HEK293 (cell line): Measurements from ENCODE around the gene SYCP3.

ENCODE experiments used
- EGR2 ChIP-seq: fragments of 450-650 bp; formaldehyde crosslinking; IDR thresholded peaks from 2 replicates; pipeline ENCODE4 v1.5.1; 2016; ENCODE audit warnings: low read depth, missing biosample characterization, missing genetic modification characterization
- GLI2 ChIP-seq: fragments of 450-650 bp; formaldehyde crosslinking; IDR thresholded peaks from 2 replicates; pipeline ENCODE4; 2017; ENCODE audit warnings: missing biosample characterization, missing genetic modification characterization, low read depth, borderline replicate concordance
- GLI4 ChIP-seq: fragments of 450-650 bp; formaldehyde crosslinking; IDR thresholded peaks from 2 replicates; pipeline ENCODE4 v1.5.1; 2016; ENCODE audit warnings: missing biosample characterization, missing genetic modification characterization
- KLF7 ChIP-seq: fragments of 450-650 bp; formaldehyde crosslinking; IDR thresholded peaks from 2 replicates; pipeline ENCODE4 v1.5.1; 2016; ENCODE audit warnings: missing biosample characterization, missing genetic modification characterization, borderline replicate concordance
- RBAK ChIP-seq: fragments of 450-650 bp; formaldehyde crosslinking; IDR thresholded peaks from 2 replicates; pipeline ENCODE4 v1.5.1; 2016; ENCODE audit warnings: missing biosample characterization, missing genetic modification characterization
- REPIN1 ChIP-seq: fragments of 450-650 bp; formaldehyde crosslinking; IDR thresholded peaks from 2 replicates; pipeline ENCODE4 v1.5.1; 2017; ENCODE audit warnings: missing biosample characterization, missing genetic modification characterization, low read depth
- ZBTB1 ChIP-seq: fragments of 450-650 bp; formaldehyde crosslinking; IDR thresholded peaks from 2 replicates; pipeline ENCODE4 v1.5.1; 2016; ENCODE audit warnings: missing biosample characterization, missing genetic modification characterization
- ZBTB11 ChIP-seq: fragments of 450-650 bp; formaldehyde crosslinking; conservative IDR thresholded peaks from 2 replicates; pipeline ENCODE4 v1.5.1; 2016; ENCODE audit warnings: low read depth, missing biosample characterization, missing genetic modification characterization
- ZFP41 ChIP-seq: fragments of 450-650 bp; formaldehyde crosslinking; IDR thresholded peaks from 2 replicates; pipeline ENCODE4 v1.5.1; 2016; ENCODE audit warnings: missing biosample characterization, missing genetic modification characterization, borderline replicate concordance
- ZNF138 ChIP-seq: fragments of 450-650 bp; formaldehyde crosslinking; IDR thresholded peaks from 2 replicates; pipeline ENCODE4 v1.5.1; 2016; ENCODE audit warnings: missing biosample characterization, missing genetic modification characterization, borderline replicate concordance
- ZNF169 ChIP-seq: fragments of 450-650 bp; formaldehyde crosslinking; IDR thresholded peaks from 2 replicates; pipeline ENCODE4 v1.5.1; 2016; ENCODE audit warnings: missing biosample characterization, missing genetic modification characterization
- ZNF174 ChIP-seq: fragments of 450-650 bp; formaldehyde crosslinking; IDR thresholded peaks from 2 replicates; pipeline ENCODE4 v1.5.0; 2017; ENCODE audit warnings: missing biosample characterization, mild to moderate bottlenecking, missing genetic modification characterization
- ZNF184 ChIP-seq: fragments of 450-650 bp; IDR thresholded peaks from 2 replicates; pipeline ENCODE4 v1.5.1; 2018; ENCODE audit warnings: missing biosample characterization, mild to moderate bottlenecking, missing genetic modification characterization
- ZNF221 ChIP-seq: fragments of 450-650 bp; formaldehyde crosslinking; IDR thresholded peaks from 2 replicates; pipeline ENCODE4 v1.5.1; 2017; ENCODE audit warnings: missing biosample characterization, missing genetic modification characterization, borderline replicate concordance
- ZNF239 ChIP-seq: fragments of 450-650 bp; formaldehyde crosslinking; IDR thresholded peaks from 2 replicates; pipeline ENCODE4 v1.5.1; 2016; ENCODE audit warnings: missing biosample characterization, missing genetic modification characterization
- ZNF26 ChIP-seq: fragments of 450-650 bp; formaldehyde crosslinking; IDR thresholded peaks from 2 replicates; pipeline ENCODE4 v1.5.1; 2016; ENCODE audit warnings: missing biosample characterization, missing genetic modification characterization
- ZNF302 ChIP-seq: fragments of 450-650 bp; formaldehyde crosslinking; IDR thresholded peaks from 2 replicates; pipeline ENCODE4 v1.5.1; 2016; ENCODE audit warnings: missing biosample characterization, missing genetic modification characterization, low read depth
- ZNF391 ChIP-seq: fragments of 450-650 bp; formaldehyde crosslinking; IDR thresholded peaks from 2 replicates; pipeline ENCODE4 v1.5.1; 2016; ENCODE audit warnings: low read depth, missing biosample characterization, missing genetic modification characterization, borderline replicate concordance
- ZNF398 ChIP-seq: fragments of 450-650 bp; formaldehyde crosslinking; IDR thresholded peaks from 2 replicates; pipeline ENCODE4 v1.5.1; 2017; ENCODE audit warnings: missing biosample characterization, missing genetic modification characterization
- ZNF404 ChIP-seq: fragments of 450-650 bp; formaldehyde crosslinking; IDR thresholded peaks from 2 replicates; pipeline ENCODE4 v1.5.1; 2017; ENCODE audit warnings: missing biosample characterization, missing genetic modification characterization
- ZNF48 ChIP-seq: fragments of 450-650 bp; formaldehyde crosslinking; IDR thresholded peaks from 2 replicates; pipeline ENCODE4 v1.5.1; 2016; ENCODE audit warnings: missing biosample characterization, missing genetic modification characterization
- ZNF529 ChIP-seq: fragments of 450-650 bp; formaldehyde crosslinking; IDR thresholded peaks from 2 replicates; pipeline ENCODE4 v1.5.1; 2017; ENCODE audit warnings: missing genetic modification characterization, missing biosample characterization; ENCODE audit not compliant: insufficient replicate concordance
- ZNF544 ChIP-seq: fragments of 450-650 bp; formaldehyde crosslinking; IDR thresholded peaks from 2 replicates; pipeline ENCODE4 v1.5.0; 2017; ENCODE audit warnings: missing biosample characterization, missing genetic modification characterization
- ZNF600 ChIP-seq: fragments of 450-650 bp; formaldehyde crosslinking; IDR thresholded peaks from 2 replicates; pipeline ENCODE4 v1.5.1; 2016; ENCODE audit warnings: missing biosample characterization, missing genetic modification characterization
- ZNF629 ChIP-seq: fragments of 450-650 bp; formaldehyde crosslinking; IDR thresholded peaks from 2 replicates; pipeline ENCODE4 v1.5.1; 2017; ENCODE audit warnings: missing biosample characterization, missing genetic modification characterization
- ZNF664 ChIP-seq: fragments of 450-650 bp; formaldehyde crosslinking; IDR thresholded peaks from 2 replicates; pipeline ENCODE4 v1.5.1; 2016; ENCODE audit warnings: missing biosample characterization, missing genetic modification characterization
- ZNF792 ChIP-seq: fragments of 450-650 bp; formaldehyde crosslinking; IDR thresholded peaks from 2 replicates; pipeline ENCODE4 v1.5.1; 2016; ENCODE audit warnings: missing biosample characterization, missing genetic modification characterization
- ZNF837 ChIP-seq: fragments of 450-650 bp; formaldehyde crosslinking; IDR thresholded peaks from 2 replicates; pipeline ENCODE4 v1.5.1; 2016; ENCODE audit warnings: missing biosample characterization, missing genetic modification characterization
- ZSCAN16 ChIP-seq: fragments of 450-650 bp; formaldehyde crosslinking; IDR thresholded peaks from 2 replicates; pipeline ENCODE4 v1.5.1; 2016; ENCODE audit warnings: missing biosample characterization, missing genetic modification characterization
- TF ChIP-seq, protein P1 (sequence below): fragments of 450-650 bp; formaldehyde crosslinking; IDR thresholded peaks from 2 replicates; pipeline ENCODE4 v1.5.1; 2017; ENCODE audit warnings: missing biosample characterization, missing genetic modification characterization
- TF ChIP-seq, protein P2 (sequence below): fragments of 450-650 bp; formaldehyde crosslinking; IDR thresholded peaks from 2 replicates; pipeline ENCODE4 v1.5.1; 2017; ENCODE audit warnings: missing biosample characterization, missing genetic modification characterization

The SYCP3 gene

DNA sequence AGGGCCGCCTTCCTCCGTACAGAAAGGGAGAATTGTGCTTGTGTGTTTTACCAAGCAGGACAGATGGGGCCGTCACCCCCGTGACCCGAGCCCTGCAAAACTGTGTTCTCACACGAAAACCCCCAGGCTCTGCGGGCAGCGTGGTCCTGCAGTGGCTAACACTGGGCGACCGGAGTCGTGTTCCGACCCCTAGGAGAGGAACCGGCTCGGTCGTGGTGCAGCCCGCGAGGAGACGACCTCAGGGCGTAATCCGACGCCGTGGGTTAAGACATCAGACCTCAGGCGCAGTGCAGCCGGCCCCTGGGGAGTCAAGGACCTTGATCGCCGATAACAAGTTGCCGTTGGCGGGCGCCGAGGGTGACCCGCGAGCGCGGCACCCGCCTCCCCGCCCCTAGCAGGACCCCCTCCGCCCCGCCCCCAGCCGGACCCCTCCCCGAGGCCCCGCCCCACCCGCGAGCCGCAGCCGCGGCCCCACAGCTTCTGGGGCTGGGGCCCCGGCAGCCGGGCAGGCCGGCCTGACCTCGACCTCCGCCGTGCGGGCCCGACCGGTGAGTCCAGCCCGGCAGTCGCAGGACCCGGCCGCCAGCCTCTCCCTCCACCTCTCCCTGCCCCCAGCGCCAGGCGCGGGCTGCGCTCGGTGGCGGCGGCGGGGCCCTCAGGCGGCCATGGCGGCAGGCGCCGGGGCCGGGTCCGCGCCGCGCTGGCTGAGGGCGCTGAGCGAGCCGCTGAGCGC lies 41.9 kb downstream of the SYCP3 start, which contains the start of gene CHPT1 (continued):
- TF ChIP-seq REPIN1 (tag by site-specific recombination) (no peak), KLF7 (tag by site-specific recombination) (0 out of 2 replicates have a peak, but pooled peaks have one; percentile 23), ZNF174 (no peak), GLI2 (tag by site-specific recombination) (no peak), ZNF26 (no peak), RBAK (no peak), GLI4 (tag by site-specific recombination) (no peak), ZNF48 (tag by site-specific recombination) (no peak), EGR2 (peak; percentile 12; the same call in 1 of the 2 replicates), ZBTB11 (tag by site-specific recombination) (no peak), ZNF629 (tag by site-specific recombination) (peak; percentile 25; the same call in 1 of the 2 replicates), ZSCAN16 (tag by site-specific recombination) (no peak), ZNF837 (no peak), ZFP41 (tag by site-specific recombination) (no peak), ZNF404 (no peak), ZNF600 (tag by site-specific recombination) (peak; percentile 57), ZBTB1 (no peak), ZNF792 (tag by site-specific recombination) (no peak), ZNF302 (tag by site-specific recombination) (no peak), ZNF169 (tag by site-specific recombination) (no peak), ZNF138 (tag by site-specific recombination) (no peak), ZNF544 (tag by site-specific recombination) (no peak), ZNF664 (no peak), ZNF239 (no peak), ZNF184 (tag by site-specific recombination) (no peak), ZNF221 (no peak), ZNF398 (tag by site-specific recombination) (no peak), ZNF391 (tag by site-specific recombination) (no peak; the same call in 1 of the 2 replicates), ZNF529 (tag by site-specific recombination) (no peak)
- TF ChIP-seq, protein P1, sequence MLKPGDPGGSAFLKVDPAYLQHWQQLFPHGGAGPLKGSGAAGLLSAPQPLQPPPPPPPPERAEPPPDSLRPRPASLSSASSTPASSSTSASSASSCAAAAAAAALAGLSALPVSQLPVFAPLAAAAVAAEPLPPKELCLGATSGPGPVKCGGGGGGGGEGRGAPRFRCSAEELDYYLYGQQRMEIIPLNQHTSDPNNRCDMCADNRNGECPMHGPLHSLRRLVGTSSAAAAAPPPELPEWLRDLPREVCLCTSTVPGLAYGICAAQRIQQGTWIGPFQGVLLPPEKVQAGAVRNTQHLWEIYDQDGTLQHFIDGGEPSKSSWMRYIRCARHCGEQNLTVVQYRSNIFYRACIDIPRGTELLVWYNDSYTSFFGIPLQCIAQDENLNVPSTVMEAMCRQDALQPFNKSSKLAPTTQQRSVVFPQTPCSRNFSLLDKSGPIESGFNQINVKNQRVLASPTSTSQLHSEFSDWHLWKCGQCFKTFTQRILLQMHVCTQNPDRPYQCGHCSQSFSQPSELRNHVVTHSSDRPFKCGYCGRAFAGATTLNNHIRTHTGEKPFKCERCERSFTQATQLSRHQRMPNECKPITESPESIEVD (tag by site-specific recombination): 0 out of 2 replicates have a peak, but pooled peaks have one; percentile 20
- TF ChIP-seq, protein P2, sequence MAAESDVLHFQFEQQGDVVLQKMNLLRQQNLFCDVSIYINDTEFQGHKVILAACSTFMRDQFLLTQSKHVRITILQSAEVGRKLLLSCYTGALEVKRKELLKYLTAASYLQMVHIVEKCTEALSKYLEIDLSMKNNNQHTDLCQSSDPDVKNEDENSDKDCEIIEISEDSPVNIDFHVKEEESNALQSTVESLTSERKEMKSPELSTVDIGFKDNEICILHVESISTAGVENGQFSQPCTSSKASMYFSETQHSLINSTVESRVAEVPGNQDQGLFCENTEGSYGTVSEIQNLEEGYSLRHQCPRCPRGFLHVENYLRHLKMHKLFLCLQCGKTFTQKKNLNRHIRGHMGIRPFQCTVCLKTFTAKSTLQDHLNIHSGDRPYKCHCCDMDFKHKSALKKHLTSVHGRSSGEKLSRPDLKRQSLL (tag by site-specific recombination): no peak
